GDM1 (cell line): Measurements from ENCODE around the gene CDH1.

Experiments
- DNase-seq: peaks from one replicate; lab custom pipeline; 2025; lab: John Stamatoyannopoulos, UW

The CDH1 gene

DNA sequence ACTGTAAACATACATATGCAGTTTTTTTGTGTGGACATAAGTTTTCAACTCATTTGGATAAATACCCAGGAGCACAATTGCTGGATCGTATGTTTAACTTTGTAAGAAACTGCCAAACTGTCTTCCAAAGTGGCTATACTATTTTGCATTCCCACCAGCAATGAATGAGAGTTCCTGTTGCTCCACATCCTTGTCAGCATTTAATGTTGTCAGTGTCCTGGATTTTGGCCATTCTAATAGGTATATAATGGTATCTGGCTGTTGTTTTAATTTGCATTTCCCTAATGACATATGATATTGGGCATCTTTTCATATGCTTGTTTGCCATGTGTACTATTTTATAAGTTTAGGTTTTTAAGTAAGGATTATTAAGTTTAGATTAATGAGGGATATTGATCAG, 120.4 kb downstream of the CDH1 start:
- no peak for DNase-seq

DNA sequence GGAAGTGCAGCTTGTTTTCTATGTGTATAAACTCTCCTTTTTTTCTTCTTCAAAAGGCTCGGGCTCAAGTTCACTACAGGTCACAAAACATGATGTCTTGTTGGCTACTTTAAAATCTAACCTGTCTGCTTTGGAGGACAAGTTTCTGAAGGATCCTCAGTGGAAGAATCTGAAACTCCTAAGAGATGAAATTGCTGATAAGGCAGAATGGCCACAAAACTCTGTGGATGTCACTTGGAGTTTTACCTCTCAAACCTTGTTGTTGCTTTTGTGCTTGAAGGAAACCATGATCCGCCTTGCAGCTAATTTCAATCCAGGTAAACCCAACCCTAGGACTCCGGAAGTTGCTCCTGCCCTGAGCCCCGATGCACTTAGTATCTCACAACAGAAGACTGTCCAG, 122.7 kb downstream of the CDH1 start:
- DNase-seq: no peak

DNA sequence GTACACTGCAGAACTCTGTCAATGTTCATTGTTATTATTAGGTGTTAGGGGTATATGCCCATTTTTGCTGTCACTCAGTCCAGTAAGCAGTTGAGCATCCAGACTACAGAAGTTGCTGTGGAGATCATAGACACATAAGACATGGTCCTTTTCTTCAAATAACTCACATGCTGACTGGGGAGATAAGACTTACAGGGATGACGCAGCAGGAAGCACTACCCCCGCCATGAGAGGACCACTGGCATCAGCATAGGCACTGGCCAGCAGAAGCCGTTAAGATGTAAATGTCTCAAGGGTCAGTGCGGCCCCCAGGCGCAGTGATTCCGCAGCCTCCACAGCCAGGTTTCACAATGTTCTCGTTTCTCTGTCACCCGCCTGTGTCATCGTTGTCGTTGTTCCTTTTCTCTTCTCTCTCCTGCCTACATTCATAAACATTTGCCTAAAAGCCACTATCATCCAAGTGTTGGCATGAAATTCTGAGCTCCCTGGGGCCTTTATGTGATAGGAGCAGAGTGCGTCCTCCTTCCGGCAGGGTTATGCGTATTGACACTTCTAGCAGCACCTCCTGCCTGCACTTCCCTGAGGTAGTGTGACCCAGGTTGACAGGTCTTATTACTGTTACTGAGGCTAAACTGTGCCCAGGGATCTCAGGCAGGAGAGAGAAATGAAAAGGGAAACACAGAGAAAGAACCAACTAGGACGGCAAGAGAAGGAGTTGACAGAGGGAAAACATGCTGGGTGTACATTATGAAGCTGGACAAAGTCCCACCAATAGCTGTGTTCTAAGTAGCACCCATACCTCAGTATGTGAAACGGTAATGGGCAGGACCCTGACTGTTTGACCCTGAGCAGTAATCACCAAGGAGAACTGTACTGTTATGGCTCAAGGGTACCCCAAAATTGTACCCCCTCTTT, 124.1 kb downstream of the CDH1 start:
- no peak for DNase-seq

DNA sequence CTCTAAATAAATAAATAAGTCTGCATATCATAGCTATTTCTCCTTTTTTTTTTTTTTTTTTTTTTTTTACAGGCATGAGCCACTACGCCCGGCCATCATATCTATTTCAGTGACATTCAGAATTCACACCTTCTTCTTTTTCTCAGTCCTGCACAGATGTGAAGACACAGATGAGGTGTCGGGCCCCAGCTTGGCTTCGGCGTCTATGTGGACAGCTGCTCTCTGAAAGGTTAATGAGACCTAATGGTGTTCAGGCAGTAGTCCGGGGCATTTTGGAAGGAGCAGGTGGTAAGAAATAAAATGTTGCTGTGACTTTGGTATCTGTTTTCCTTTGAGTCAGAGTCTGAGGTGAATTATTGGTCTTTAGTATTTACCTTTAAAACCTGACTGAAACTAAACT, 129.8 kb downstream of the CDH1 start:
- DNase-seq: no peak

DNA sequence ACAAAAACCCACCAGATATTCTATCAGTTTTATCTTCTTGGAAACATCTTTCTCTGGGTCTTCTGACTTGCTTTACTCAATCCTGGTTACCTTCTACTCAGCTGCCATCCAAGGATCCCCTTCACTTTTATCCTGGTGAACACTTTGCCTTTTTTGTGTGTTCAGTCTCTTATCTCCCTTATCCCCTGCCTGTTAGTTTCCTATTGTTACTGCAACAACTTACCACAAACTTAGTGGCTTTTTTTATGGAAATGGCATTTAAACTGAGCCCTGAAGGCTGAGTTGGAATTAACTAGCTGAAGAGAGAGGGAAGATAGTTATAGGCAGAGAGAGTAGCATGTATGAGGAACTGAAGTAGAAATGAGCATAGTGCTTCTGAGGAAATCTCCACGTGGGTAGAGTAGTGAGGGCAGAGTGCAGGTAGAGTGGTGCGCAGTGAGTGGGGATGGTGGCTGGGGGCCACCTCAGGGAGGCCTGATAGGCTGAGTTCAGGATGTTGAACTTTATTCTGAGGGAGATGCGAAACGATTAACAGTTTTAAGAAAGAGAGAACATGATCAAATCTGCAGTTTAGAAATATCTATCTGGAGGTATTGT, 132.5 kb downstream of the CDH1 start:
- DNase-seq: no peak

DNA sequence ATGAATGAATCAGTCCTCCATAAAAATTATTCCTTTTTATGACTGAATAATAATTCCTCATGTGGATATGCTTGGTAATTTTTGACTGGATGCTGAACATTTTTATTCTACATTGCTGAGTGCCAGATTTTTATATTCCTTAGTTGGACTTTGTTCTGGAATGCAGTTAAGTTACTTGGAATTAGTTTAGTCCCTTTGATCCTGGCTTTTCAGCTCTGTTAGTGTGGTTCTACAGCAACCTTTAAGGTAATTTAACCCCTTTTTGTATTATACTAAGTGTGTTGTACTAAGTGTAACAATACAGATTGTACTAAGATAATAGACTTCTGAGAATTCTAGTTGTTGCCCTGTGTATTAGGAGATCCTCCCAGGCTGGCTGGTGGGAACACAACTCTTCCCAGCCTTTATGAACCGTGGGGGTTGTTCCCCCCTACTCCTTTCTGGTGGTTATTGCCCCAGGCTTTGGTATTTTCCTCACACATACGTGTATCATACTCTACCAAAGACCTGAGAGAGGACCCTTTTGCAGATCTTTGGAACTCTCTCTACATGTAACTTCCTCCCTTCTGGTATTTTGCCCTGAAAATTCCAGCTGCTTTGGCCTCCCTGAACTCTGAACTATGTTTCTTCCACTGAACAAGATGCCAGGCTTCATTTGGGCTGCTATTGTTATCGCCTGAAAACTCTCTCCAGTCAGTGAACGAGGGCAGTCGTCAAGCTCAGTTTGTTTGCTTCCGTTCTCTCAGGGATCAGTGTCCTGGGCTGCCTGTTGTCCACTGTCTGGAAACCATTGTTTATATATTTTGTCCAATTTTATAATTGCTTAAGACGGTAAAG, 136.8 kb downstream of the CDH1 start:
- no peak for DNase-seq

DNA sequence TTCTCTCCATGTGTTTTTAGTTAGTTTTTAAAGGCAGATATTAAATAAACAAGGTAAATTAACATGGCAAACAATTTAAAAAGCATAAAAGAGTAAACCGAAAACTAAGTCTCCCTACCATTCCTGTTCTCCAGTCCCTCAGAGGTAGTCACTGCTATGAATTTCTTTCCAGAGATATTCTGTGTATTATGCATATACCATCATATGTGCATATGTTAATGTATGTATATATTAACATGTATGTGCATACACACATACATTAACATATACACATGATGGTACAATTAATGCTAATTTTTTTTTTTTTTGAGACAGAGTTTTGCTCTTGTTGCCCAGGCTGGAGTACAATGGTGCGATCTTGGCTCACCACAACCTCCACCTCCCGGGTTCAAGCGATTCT, 138.8 kb downstream of the CDH1 start:
- DNase-seq: no peak

DNA sequence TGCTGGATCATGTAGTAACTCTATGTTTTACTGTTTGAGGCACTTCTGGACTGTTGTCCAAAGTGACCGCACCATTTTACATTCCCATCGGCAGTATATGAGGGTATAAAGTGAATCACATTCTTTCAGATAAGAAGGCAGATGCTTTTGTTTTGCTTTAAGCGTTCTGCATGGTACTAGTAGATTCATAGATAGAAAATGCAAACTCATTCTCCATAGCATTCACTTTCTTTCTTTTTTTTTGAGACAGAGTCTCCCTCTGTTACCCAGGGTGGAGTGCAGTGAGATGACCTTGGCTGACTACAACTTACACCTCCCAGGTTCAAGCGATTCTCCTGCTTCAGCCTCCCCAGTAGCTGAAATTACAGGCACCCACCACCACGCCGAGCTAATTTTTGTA, 146.6 kb downstream of the CDH1 start:
- DNase-seq: no peak

DNA sequence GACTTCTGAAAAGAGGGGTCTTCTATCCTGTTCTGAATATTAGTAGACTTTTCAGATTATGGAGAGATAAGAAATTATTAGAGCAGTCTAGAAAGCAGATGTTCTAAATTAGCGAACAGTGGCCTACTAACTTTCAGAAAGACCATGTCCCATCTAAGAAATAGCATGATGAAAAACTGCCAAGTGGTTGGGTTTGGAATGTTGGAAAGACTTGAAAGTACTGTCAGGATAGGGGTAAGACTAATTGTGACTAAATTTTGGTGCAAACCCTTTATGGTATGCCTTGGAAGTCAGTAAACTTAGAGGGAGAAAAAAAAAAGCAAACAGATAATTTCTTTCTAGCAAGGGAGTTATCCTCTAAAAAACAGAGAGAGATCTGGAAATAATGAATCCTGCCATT, 147.3 kb downstream of the CDH1 start:
- no peak for DNase-seq
